Measurements from ENCODE around the gene RNASE11. TPM values are rescaled to one million over a fixed set of nuclear protein-coding genes. Genes with fewer than 3 reads are reported as not detected.
"Not testable (repeated sequence)": the region's sequence is repeated elsewhere in the genome, so short reads cannot be mapped to it uniquely, and the experiment has no call there.

The RNASE11 gene
- total and polyA plus RNA-seq, 12 donors, result 0.11 to 0.57 TPM; not detected in 10

- H3K9me3 ChIP-seq (replicated peaks in 1 of 3), result peaks cover 0 to 13% (median 0%) of the 10 kb centered on the region in 3 donors
- TF ChIP-seq POLR2A (IDR thresholded peaks at IDR 0.05) (no peak), CTCF (IDR thresholded peaks at IDR 0.05) (no peak)
- H3K4me1 ChIP-seq (replicated peaks in 1 of 2), result no peaks in the 10 kb centered on the region
- intact Hi-C loops (cut with DNase I), result no loop called here
- H3K27ac ChIP-seq, result no peak overlapping the region
- no peak for DNase-seq
- H3K36me3 ChIP-seq (replicated peaks in 1 of 2), result no peaks in the 10 kb centered on the region
- WGBS, 4 donors, result 54 to 77% (median 66%) methylated on average over 3 of the region's 3 CpGs
- H3K4me3 ChIP-seq, result no peak overlapping the region
- H3K27me3 ChIP-seq, result no peaks in the 10 kb centered on the region
These were observed 19.4 kb downstream of the RNASE11 start for GRCh38 chr14:20568393-20568792.

- peaks cover 0 to 13% (median 0%) of the 10 kb centered on the region in 3 donors for H3K9me3 ChIP-seq (replicated peaks in 1 of 3)
- H3K36me3 ChIP-seq (replicated peaks in 1 of 2); H3K27me3 ChIP-seq; H3K4me3 ChIP-seq; H3K27ac ChIP-seq; intact Hi-C loops (cut with DNase I); DNase-seq; H3K4me1 ChIP-seq (replicated peaks in 1 of 2): not testable (repeated sequence)
- WGBS, 4 donors, result 67 to 83% (median 74%) methylated on average over 1 of the region's 1 CpG
These were observed 20.6 kb downstream of the RNASE11 start for GRCh38 chr14:20567199-20567598.

- WGBS, 4 donors, result 87 to 93% (median 90%) methylated on average over 2 of the region's 2 CpGs
These were observed 23.3 kb downstream of the RNASE11 start for GRCh38 chr14:20564501-20564997.

GRCh38 chr14:20563971-20564370, 23.8 kb downstream of the RNASE11 start:
- 40 to 53% (median 49%) methylated on average over 1 of the region's 1 CpG for WGBS, 4 donors
- intact Hi-C loops (cut with DNase I), result no loop called here
- no peak for TF ChIP-seq POLR2A (IDR thresholded peaks at IDR 0.05)
- no peak for TF ChIP-seq CTCF (IDR thresholded peaks at IDR 0.05)

More at GRCh38 chr14:20564501-20564997, 23.3 kb downstream of the RNASE11 start:
- Histone ChIP-seq H3K27ac (no peak overlapping the region), H3K4me3 (no peak overlapping the region), H3K9me3 (replicated peaks in 1 of 3) (peaks cover 0 to 13% (median 0%) of the 10 kb centered on the region in 3 donors), H3K27me3 (no peaks in the 10 kb centered on the region), H3K4me1 (replicated peaks in 1 of 2) (no peaks in the 10 kb centered on the region), H3K36me3 (replicated peaks in 1 of 2) (no peaks in the 10 kb centered on the region)
- TF ChIP-seq CTCF (IDR thresholded peaks at IDR 0.05) (no peak), POLR2A (IDR thresholded peaks at IDR 0.05) (no peak)
- DNase-seq, result no peak
- intact Hi-C loops (cut with DNase I), result no loop called here

GRCh38 chr14:20560961-20561360, 26.8 kb downstream of the RNASE11 start, which contains the start of gene RNASE9:
RNASE9 (minus strand) TSS chr14:20561047.
- DNase-seq, result no peak
- Histone ChIP-seq H3K27ac (no peak within 1 kb of the TSS), H3K27me3 (no peaks in the 10 kb centered on the region), H3K4me3 (no peak within 1 kb of the TSS), H3K9me3 (replicated peaks in 1 of 3) (no peaks in the 10 kb centered on the region), H3K4me1 (replicated peaks in 1 of 2) (no peaks in the 10 kb centered on the region), H3K36me3 (replicated peaks in 1 of 2) (no peaks in the 10 kb centered on the region)
- intact Hi-C loops (cut with DNase I), result no loop called here
- 85 to 89% (median 87%) methylated on average over 3 of the region's 3 CpGs for WGBS, 4 donors
- TF ChIP-seq CTCF (IDR thresholded peaks at IDR 0.05) (no peak), POLR2A (IDR thresholded peaks at IDR 0.05) (no peak)

More at GRCh38 chr14:20563971-20564370, 23.8 kb downstream of the RNASE11 start:
- Histone ChIP-seq H3K27ac (no peak overlapping the region), H3K27me3 (no peaks in the 10 kb centered on the region), H3K36me3 (replicated peaks in 1 of 2) (no peaks in the 10 kb centered on the region), H3K4me3 (no peak overlapping the region), H3K4me1 (replicated peaks in 1 of 2) (no peaks in the 10 kb centered on the region), H3K9me3 (replicated peaks in 1 of 3) (peaks cover 0 to 7% (median 0%) of the 10 kb centered on the region in 3 donors)
- no peak for DNase-seq
